Fibroblast of skin of right biceps (primary cell): ENCODE results near the gene CCDC74A.
"Not testable (repeated sequence)": the region's sequence is repeated elsewhere in the genome, so short reads cannot be mapped to it uniquely, and the experiment has no call there.

Experiments used
- DNase-seq: peaks from one replicate; pipeline ENCODE4 v3.0.0-alpha.2; 2013

CCDC74A gene

GRCh38 chr2:131568401-131568800 is 40.7 kb downstream of the CCDC74A start:
- DNase-seq = not testable (repeated sequence)

GRCh38 chr2:131572175-131572574 is 44.5 kb downstream of the CCDC74A start:
- DNase-seq = no peak

- no peak for DNase-seq
These were observed 50.1 kb downstream of the CCDC74A start for GRCh38 chr2:131577812-131578211.

- DNase-seq = no peak
These were observed 52.5 kb downstream of the CCDC74A start for GRCh38 chr2:131580187-131580586.
